ENCODE measurements around the gene KIF13A.
A peak's percentile ranks its signal among the peaks of the same experiment; 100 is the strongest.

KIF13A gene

GRCh38 chr6:17886891-17887290 lies 100.5 kb downstream of the KIF13A start:
- Mint-ChIP-seq H3K9me3 (no peaks in the 10 kb centered on the region), H3K36me3 (no peaks in the 10 kb centered on the region), H3K4me1 (peaks cover 14% of the 10 kb centered on the region), H3K4me3 (no peak overlapping the region), H3K27ac (no peak overlapping the region), H3K27me3 (peaks cover 13% of the 10 kb centered on the region)

- no peak overlapping the region for H3K4me3 Mint-ChIP-seq
These were observed 101.4 kb downstream of the KIF13A start for GRCh38 chr6:17885889-17886576.

GRCh38 chr6:17884498-17885478 lies 102.6 kb downstream of the KIF13A start:
- no peaks in the 10 kb centered on the region for H3K36me3 Mint-ChIP-seq
- no peaks in the 10 kb centered on the region for H3K9me3 Mint-ChIP-seq
- peak overlapping the region; percentile 38 for H3K4me3 Mint-ChIP-seq
- peak overlapping the region; percentile 15 for H3K27ac Mint-ChIP-seq
- H3K4me1 Mint-ChIP-seq, result peaks cover 14% of the 10 kb centered on the region
- peaks cover 11% of the 10 kb centered on the region for H3K27me3 Mint-ChIP-seq

More at GRCh38 chr6:17885889-17886576, 101.4 kb downstream of the KIF13A start:
- H3K9me3 Mint-ChIP-seq, result no peaks in the 10 kb centered on the region
- H3K27ac Mint-ChIP-seq, result no peak overlapping the region
- H3K36me3 Mint-ChIP-seq, result no peaks in the 10 kb centered on the region
- peaks cover 13% of the 10 kb centered on the region for H3K27me3 Mint-ChIP-seq
- H3K4me1 Mint-ChIP-seq, result peaks cover 14% of the 10 kb centered on the region

GRCh38 chr6:17883665-17884497 lies 103.6 kb downstream of the KIF13A start:
- Mint-ChIP-seq H3K27me3 (peaks cover 15% of the 10 kb centered on the region), H3K9me3 (no peaks in the 10 kb centered on the region), H3K36me3 (no peaks in the 10 kb centered on the region), H3K4me1 (peaks cover 14% of the 10 kb centered on the region), H3K27ac (no peak overlapping the region), H3K4me3 (no peak overlapping the region)

GRCh38 chr6:17881085-17881858 lies 106.2 kb downstream of the KIF13A start:
- H3K27me3 Mint-ChIP-seq, result peaks cover 18% of the 10 kb centered on the region

GRCh38 chr6:17879184-17879583 lies 108.3 kb downstream of the KIF13A start:
- Mint-ChIP-seq H3K4me1 (peaks cover 3% of the 10 kb centered on the region), H3K27ac (no peak overlapping the region), H3K4me3 (no peak overlapping the region), H3K27me3 (peaks cover 16% of the 10 kb centered on the region), H3K9me3 (no peaks in the 10 kb centered on the region), H3K36me3 (no peaks in the 10 kb centered on the region)

More at GRCh38 chr6:17881085-17881858, 106.2 kb downstream of the KIF13A start:
- no peak overlapping the region for H3K27ac Mint-ChIP-seq
- peaks cover 14% of the 10 kb centered on the region for H3K4me1 Mint-ChIP-seq
- H3K36me3 Mint-ChIP-seq, result no peaks in the 10 kb centered on the region
- no peak overlapping the region for H3K4me3 Mint-ChIP-seq
- no peaks in the 10 kb centered on the region for H3K9me3 Mint-ChIP-seq

- H3K9me3 Mint-ChIP-seq, result no peaks in the 10 kb centered on the region
- H3K4me1 Mint-ChIP-seq, result no peaks in the 10 kb centered on the region
- H3K4me3 Mint-ChIP-seq, result no peak overlapping the region
- H3K36me3 Mint-ChIP-seq, result no peaks in the 10 kb centered on the region
- H3K27me3 Mint-ChIP-seq, result peaks cover 13% of the 10 kb centered on the region
- no peak overlapping the region for H3K27ac Mint-ChIP-seq
These were observed 108.7 kb downstream of the KIF13A start for GRCh38 chr6:17878734-17879133.

GRCh38 chr6:17877895-17878440 lies 109.5 kb downstream of the KIF13A start:
- Mint-ChIP-seq H3K27me3 (peaks cover 13% of the 10 kb centered on the region), H3K4me3 (no peak overlapping the region), H3K9me3 (no peaks in the 10 kb centered on the region), H3K4me1 (no peaks in the 10 kb centered on the region), H3K36me3 (no peaks in the 10 kb centered on the region), H3K27ac (no peak overlapping the region)

GRCh38 chr6:17877196-17877894 lies 110.1 kb downstream of the KIF13A start:
- Mint-ChIP-seq H3K27me3 (peaks cover 13% of the 10 kb centered on the region), H3K4me3 (no peak overlapping the region), H3K9me3 (no peaks in the 10 kb centered on the region), H3K4me1 (no peaks in the 10 kb centered on the region), H3K36me3 (no peaks in the 10 kb centered on the region), H3K27ac (no peak overlapping the region)

- Mint-ChIP-seq H3K9me3 (no peaks in the 10 kb centered on the region), H3K4me1 (no peaks in the 10 kb centered on the region), H3K27ac (no peak overlapping the region), H3K36me3 (no peaks in the 10 kb centered on the region), H3K4me3 (no peak overlapping the region), H3K27me3 (peaks cover 13% of the 10 kb centered on the region)
These were observed 112.7 kb downstream of the KIF13A start for GRCh38 chr6:17874753-17875152.

GRCh38 chr6:17872908-17873307 lies 114.5 kb downstream of the KIF13A start:
- Mint-ChIP-seq H3K36me3 (no peaks in the 10 kb centered on the region), H3K27ac (no peak overlapping the region), H3K27me3 (peaks cover 14% of the 10 kb centered on the region), H3K4me3 (no peak overlapping the region), H3K4me1 (no peaks in the 10 kb centered on the region), H3K9me3 (no peaks in the 10 kb centered on the region)

- Mint-ChIP-seq H3K9me3 (no peaks in the 10 kb centered on the region), H3K4me3 (no peak overlapping the region), H3K27me3 (peaks cover 9% of the 10 kb centered on the region), H3K36me3 (no peaks in the 10 kb centered on the region), H3K27ac (no peak overlapping the region), H3K4me1 (no peaks in the 10 kb centered on the region)
These were observed 115.6 kb downstream of the KIF13A start for GRCh38 chr6:17871836-17872235.

- Mint-ChIP-seq H3K36me3 (no peaks in the 10 kb centered on the region), H3K27ac (no peak overlapping the region), H3K4me3 (no peak overlapping the region), H3K9me3 (no peaks in the 10 kb centered on the region), H3K27me3 (peaks cover 10% of the 10 kb centered on the region), H3K4me1 (no peaks in the 10 kb centered on the region)
These were observed 116.3 kb downstream of the KIF13A start for GRCh38 chr6:17871189-17871519.
